Cardiac fibroblast (primary cell): ENCODE measurements around the gene FHL2.

ENCODE experiments used
- DNase-seq, 2 donors: peaks; one replicate each; pipeline versions ENCODE4 v3.0.0 to v3.0.0-alpha.2; 2010; ENCODE audit warnings: low read depth in 2 of 2
- H3K4me3 ChIP-seq, 2 donors: replicated peaks in 1 of 2; 1 replicate in 1 of 2; 2 replicates in 1 of 2; pipeline ENCODE4 v1.5.1; 2011; ENCODE audit warnings: low read depth in 2 of 2, low read length in 2 of 2, mild to moderate bottlenecking in 2 of 2, moderate library complexity in 1 of 2
- TF ChIP-seq, protein P1 (sequence below): IDR thresholded peaks from one replicate; pipeline ENCODE4 v1.5.1; 2011; ENCODE audit warnings: low read depth, mild to moderate bottlenecking, low read length, inconsistent platforms

The FHL2 gene

DNA sequence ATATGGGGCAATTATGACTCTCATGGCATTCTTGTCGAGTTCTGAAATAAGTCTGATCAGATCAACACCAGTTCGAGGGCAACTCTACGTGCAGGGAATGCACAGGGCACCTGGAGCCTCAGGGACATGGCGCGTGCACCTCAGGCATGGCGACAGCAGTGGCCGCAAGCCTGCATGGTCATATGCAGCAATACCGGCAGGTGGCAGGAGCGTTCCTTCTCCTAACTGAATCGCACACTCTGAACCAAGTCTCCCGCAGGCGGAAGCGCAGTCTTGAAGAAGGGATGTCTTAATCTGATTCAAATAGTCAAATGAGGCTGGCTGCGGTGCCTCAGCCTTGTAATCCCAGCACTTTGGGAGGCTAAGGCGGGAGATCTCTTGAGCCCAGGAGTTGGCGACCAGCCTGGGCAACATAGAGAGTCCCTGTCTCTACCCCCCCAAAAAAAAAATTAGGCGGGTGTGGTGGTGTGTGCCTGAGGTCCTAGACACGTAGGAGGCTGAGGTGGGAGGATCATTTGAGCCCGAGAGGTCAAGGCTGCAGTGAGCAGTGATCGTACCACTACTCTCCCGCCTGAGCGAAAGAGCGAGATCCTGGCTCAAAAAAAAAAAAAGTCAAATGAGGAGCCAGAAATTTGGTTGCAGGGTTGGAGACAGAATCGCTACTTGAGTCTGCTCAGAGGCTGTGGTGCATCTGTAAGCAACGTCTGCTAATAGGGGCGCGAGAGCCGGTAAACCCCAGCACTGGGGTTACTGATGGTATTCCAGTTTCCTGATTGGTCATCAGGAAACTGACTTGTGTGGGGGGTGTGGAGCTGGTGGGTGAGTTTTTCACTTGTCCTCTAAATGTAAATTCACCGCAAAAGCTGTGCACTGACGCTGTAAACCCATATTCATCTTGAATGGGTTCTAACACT lies 28.8 kb downstream of the FHL2 start:
- TF ChIP-seq, protein P1, sequence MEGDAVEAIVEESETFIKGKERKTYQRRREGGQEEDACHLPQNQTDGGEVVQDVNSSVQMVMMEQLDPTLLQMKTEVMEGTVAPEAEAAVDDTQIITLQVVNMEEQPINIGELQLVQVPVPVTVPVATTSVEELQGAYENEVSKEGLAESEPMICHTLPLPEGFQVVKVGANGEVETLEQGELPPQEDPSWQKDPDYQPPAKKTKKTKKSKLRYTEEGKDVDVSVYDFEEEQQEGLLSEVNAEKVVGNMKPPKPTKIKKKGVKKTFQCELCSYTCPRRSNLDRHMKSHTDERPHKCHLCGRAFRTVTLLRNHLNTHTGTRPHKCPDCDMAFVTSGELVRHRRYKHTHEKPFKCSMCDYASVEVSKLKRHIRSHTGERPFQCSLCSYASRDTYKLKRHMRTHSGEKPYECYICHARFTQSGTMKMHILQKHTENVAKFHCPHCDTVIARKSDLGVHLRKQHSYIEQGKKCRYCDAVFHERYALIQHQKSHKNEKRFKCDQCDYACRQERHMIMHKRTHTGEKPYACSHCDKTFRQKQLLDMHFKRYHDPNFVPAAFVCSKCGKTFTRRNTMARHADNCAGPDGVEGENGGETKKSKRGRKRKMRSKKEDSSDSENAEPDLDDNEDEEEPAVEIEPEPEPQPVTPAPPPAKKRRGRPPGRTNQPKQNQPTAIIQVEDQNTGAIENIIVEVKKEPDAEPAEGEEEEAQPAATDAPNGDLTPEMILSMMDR, result peak; percentile 81
- DNase-seq, result peak; percentile 92 to 93
- no peak overlapping the region for H3K4me3 ChIP-seq

DNA sequence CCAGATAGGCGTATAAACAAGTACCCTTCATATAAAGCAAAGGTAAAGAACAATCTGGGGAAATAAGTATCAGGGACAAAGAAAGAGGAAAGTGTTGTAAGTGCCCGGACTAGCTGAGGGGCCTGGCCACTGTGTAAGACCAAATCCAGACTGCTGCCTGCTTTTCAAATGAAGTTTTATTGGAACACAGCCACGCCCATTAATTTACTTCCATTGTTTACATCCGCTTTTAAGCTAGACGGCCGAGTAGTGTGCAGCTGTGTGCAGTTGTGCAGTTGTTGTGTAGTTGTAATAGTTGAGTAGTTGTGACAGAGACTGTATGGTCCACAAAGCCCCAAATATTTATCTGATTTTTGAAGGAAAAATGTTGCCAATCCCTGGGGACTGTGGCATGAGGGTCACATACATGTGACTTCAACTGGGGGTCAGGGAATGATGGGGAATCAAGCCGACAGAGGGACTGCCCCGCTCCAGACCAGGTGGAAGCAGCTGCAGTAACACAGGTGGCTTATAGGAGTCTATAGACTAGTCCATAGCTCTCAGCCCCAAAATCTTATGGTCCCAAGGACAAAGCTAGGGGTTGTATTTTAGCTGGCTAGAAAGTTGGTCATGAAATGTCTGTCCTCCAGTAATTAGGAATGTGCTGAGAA lies 30.0 kb downstream of the FHL2 start:
- TF ChIP-seq, protein P1, result no peak
- H3K4me3 ChIP-seq, result no peak overlapping the region
- DNase-seq, result no peak

DNA sequence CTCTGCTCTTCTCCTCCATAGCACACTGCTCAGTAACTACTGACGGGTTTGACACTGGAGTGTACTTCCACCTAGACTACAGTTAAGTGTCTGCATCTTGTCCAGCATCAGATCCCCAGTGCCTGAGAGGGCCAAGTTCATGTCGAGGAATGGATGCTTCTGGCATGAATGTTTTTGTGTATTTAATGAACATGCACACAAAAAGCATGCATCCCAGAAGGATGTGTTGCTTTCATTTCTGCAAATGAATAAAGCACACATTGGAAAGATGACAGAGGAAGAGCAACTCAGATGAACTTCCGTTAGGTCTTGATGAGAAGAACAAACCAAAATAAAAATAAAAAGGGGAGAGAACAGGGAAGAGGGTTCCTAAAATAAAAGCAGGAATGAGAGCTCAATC lies 33.6 kb downstream of the FHL2 start:
- H3K4me3 ChIP-seq, result no peak overlapping the region
- no peak for DNase-seq
- TF ChIP-seq, protein P1, result no peak

DNA sequence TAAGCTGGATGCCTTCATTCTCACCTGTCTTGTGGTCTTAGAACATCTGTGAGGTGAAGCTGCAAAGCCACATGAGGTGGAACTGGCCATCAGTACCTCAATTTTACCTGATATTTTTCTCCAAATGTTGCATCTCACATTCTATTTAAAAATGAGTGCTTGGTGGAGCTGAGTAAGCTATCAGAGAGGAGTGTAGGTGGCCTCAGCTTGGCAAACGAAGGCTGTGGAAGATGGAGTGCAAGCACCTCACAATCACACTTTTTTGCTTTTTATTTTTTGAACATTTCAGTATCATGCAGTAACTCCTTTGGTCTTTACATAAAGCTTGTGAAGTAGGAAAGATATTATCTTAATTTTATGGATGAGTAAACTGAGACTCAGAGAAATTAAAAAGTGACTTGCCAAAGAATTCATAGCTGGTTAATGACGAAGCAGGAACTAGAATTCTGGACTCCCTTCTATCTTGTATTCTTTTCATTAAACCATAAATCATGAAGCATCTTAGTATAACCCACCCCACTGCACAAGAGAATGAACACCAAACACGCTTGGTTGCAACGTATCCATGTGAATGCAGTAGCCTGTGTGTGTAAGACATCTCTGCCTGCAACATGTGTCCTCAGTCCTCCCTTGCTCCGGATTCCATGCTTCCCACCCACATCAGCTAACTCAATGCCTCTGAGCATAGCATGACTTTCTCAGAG lies 34.3 kb downstream of the FHL2 start:
- DNase-seq, result no peak
- TF ChIP-seq, protein P1, result no peak
- no peak overlapping the region for H3K4me3 ChIP-seq

DNA sequence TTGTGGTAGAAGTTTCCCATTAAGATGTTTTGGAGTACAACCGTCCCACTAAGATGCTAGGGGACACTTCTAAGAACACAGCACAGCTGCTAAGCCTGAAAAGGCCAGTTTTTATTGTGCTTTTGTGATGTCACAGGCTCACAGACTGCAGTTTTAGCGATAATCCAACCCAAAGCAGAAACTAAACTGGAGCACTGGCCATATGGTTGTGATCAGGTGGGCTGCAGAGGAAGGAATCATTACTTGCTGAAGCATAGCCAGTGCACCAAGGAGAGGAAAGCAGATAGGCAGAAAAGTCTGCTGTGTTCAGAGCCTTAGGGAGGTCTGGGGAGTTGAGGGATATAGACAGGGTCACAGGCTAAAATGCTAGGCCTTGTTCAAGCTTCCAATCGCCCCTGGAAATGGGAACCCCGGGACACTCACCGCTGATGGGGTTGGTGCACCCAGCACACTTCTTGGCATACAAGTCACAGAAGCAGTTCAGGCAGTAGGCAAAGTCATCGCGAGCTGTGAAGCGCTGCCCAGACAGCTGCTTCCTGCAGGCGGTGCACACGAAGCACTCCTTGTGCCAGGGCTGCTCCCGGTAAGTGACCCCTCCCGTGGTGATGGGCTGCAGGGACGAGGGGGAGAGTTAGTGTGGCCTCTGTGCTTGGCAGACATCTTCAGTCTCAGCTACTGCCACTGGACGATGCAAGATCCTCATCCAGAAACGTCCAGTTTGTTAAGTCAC lies 35.8 kb downstream of the FHL2 start:
- no peak overlapping the region for H3K4me3 ChIP-seq
- TF ChIP-seq, protein P1, result no peak
- DNase-seq, result no peak

DNA sequence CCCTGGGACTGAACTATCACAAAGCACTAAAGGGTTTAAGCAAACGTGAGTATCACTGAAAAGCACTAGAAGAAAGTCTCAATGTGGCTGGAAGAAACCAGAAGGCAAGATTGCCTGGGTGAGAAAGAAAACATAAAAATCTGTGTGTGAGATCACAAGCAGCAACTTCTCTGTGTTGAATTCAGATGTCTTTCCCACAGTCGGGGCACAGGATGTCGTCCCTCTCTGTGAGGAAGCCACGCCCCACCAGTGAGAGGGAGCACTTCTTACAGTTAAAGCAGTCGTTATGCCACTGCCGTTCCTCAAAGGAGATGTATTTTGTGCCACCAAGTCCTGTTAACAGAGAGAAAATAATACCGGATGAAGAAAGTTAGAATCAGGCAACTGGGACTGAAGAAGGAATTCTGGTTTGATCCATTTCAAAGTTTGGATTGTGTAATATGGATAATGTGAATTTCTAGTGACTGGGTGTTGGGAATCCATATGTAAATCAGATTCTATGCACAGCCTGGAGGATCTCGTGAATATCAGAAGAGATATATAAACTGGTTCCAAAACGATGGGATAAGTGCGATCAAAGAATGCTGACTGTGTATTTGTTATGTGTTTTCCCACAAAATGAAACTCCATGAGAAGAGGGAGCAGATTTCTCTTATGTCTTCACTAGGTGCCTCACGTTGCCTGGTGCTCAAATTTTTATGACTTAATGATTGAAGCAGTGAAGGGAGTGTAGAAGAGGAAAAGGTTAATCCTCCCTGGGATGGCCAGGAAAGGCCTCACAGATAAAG lies 37.6 kb downstream of the FHL2 start:
- no peak for DNase-seq
- TF ChIP-seq, protein P1, result no peak

More for the DNA sequence above, 37.6 kb downstream of the FHL2 start:
- no peak overlapping the region for H3K4me3 ChIP-seq
